Activated B cell treated with CpG ODN at 0.5 μM for 24 hours (primary cell): ENCODE data around the gene DNAJB11. TPM values are rescaled to one million over a fixed set of nuclear protein-coding genes. Genes with fewer than 3 reads are reported as not detected.
"Not testable (repeated sequence)": the region's sequence is repeated elsewhere in the genome, so short reads cannot be mapped to it uniquely, and the experiment has no call there.

Experiments
- ATAC-seq: fragments of 200-7000 bp; cut with Tn5 transposase; one replicate; pipeline ENCODE4 v1.10.0; 2021; ENCODE audit warnings: low read depth, mild to moderate bottlenecking, moderate library complexity
- CTCF ChIA-PET: fragments of 350-600 bp; sonication (Branson Sonifier 250); formaldehyde crosslinking; loops from one replicate; lab custom pipeline; 2021; ENCODE audit warnings: antibody characterized with exemption; lab: Charles Lee
- POLR2A ChIA-PET: fragments of 350-600 bp; sonication (Branson Sonifier 250); formaldehyde crosslinking; loops from one replicate; lab custom pipeline; 2021; ENCODE audit warnings: antibody characterized with exemption; lab: Charles Lee
- DNase-seq: peaks from one replicate; pipeline ENCODE4 v3.0.0; 2022
- H3K27ac Mint-ChIP-seq: one replicate; pipeline ENCODE4 v1.8.0; 2020; ENCODE audit warnings: mixed read lengths
- H3K27me3 Mint-ChIP-seq: one replicate; pipeline ENCODE4 v1.8.0; 2021; ENCODE audit warnings: mixed read lengths
- H3K36me3 Mint-ChIP-seq: one replicate; pipeline ENCODE4 v1.8.0; 2021; ENCODE audit warnings: low read depth, mixed read lengths
- H3K4me1 Mint-ChIP-seq: one replicate; pipeline ENCODE4 v1.8.0; 2021; ENCODE audit warnings: mixed read lengths
- H3K4me3 Mint-ChIP-seq: one replicate; pipeline ENCODE4 v1.8.0; 2020; ENCODE audit warnings: mild to moderate bottlenecking, mixed read lengths
- H3K9me3 Mint-ChIP-seq: one replicate; pipeline ENCODE4 v1.8.0; 2020; ENCODE audit warnings: mixed read lengths
- intact Hi-C: fragments of 100-400 bp; cut with micrococcal nuclease; formaldehyde crosslinking; loops from one replicate; pipeline ENCODE4 v1.15.1; 2024
- total RNA-seq: library from RNA; stranded (reverse); gene quantifications from 2 replicates; pipeline ENCODE4 v1.2.3, GENCODE V29; 2022
- TF ChIP-seq, protein P1 (sequence below): fragments of 200-600 bp; IDR thresholded peaks from one replicate; pipeline ENCODE4 v1.8.0; 2022; ENCODE audit warnings: antibody characterized with exemption, mild to moderate bottlenecking

Gene DNAJB11
- total RNA-seq, 1 donor from 2014 or later, result 51.3 TPM

DNA sequence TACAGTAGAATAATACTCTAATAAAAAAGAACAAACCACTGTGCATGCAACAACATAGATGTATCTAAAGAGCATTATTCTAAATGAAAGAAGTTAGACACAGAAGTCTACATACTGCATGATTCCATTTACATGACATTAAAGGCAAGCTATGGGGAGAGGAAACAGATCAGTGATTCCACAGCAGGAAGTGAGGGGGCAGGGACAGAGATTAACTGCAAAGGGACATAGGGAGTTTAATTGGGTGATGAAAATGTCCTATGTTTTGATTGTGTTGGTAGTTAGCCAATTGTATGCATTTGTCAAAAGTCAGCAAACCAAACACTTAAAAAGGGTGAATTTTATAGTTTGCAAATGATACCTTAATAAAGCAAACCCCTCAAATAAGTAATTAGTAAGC is 40.1 kb upstream of the DNAJB11 start:
- CTCF ChIA-PET, result interaction anchor here (1.7 to 2.5 kb wide), 2 partner anchors 270 to 547 kb away, joined by 3 to 9 read pairs; no protein-coding TSS in a partner anchor
- Mint-ChIP-seq H3K27ac (no peak overlapping the region), H3K9me3 (no peaks in the 10 kb centered on the region), H3K4me1 (peaks cover 95% of the 10 kb centered on the region), H3K4me3 (no peak overlapping the region), H3K27me3 (peaks cover 2% of the 10 kb centered on the region), H3K36me3 (no peaks in the 10 kb centered on the region)
- no peak for ATAC-seq
- intact Hi-C loops, result loop anchor here (5.0 to 10.0 kb wide), 5 partner anchors 68 to 604 kb away; partner anchors contain the start of gene RPL39L
- DNase-seq, result no peak
- POLR2A ChIA-PET, result interaction anchor here (0.7 kb wide), 1 partner anchor 19 kb away, joined by 3 read pairs; no protein-coding TSS in a partner anchor
- TF ChIP-seq, protein P1, sequence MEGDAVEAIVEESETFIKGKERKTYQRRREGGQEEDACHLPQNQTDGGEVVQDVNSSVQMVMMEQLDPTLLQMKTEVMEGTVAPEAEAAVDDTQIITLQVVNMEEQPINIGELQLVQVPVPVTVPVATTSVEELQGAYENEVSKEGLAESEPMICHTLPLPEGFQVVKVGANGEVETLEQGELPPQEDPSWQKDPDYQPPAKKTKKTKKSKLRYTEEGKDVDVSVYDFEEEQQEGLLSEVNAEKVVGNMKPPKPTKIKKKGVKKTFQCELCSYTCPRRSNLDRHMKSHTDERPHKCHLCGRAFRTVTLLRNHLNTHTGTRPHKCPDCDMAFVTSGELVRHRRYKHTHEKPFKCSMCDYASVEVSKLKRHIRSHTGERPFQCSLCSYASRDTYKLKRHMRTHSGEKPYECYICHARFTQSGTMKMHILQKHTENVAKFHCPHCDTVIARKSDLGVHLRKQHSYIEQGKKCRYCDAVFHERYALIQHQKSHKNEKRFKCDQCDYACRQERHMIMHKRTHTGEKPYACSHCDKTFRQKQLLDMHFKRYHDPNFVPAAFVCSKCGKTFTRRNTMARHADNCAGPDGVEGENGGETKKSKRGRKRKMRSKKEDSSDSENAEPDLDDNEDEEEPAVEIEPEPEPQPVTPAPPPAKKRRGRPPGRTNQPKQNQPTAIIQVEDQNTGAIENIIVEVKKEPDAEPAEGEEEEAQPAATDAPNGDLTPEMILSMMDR, result no peak

DNA sequence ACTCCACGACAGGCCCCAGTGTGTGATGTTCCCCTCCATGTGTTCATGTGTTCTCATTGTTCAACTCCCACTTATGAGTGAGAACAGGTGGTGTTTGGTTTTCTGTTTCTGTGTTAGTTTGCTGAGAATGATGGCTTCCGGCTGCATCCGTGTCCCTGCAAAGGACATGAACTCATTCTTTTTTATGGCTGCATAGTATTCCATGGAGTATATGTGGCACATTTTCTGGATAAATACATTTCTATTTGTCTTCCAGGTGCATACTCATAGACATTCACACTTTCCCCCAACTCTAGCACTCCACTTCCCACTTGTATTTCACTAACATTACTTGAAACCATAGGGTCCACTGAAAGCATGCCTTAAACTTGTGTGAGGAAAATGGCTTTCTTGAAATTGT is 38.8 kb upstream of the DNAJB11 start:
- not testable (repeated sequence) for H3K36me3 Mint-ChIP-seq, DNase-seq, H3K9me3 Mint-ChIP-seq, ATAC-seq, H3K27me3 Mint-ChIP-seq, H3K4me3 Mint-ChIP-seq
- peak overlapping the region; percentile 97 for H3K27ac Mint-ChIP-seq
- ChIA-PET POLR2A (interaction anchor here (0.5 to 5.5 kb wide), 5 partner anchors 13 to 170 kb away, joined by 3 to 50 read pairs (median 12); partner anchors contain the start of genes DGKG, DNAJB11 and TBCCD1), CTCF (interaction anchor here (1.2 to 12.3 kb wide), 2 partner anchors 9 to 274 kb away, joined by 3 to 346 read pairs; no protein-coding TSS in a partner anchor)
- intact Hi-C loops, result loop anchor here (1.0 to 10.0 kb wide), 6 partner anchors 12 to 603 kb away; partner anchors contain the start of gene RPL39L
- peaks cover 91% of the 10 kb centered on the region for H3K4me1 Mint-ChIP-seq

DNA sequence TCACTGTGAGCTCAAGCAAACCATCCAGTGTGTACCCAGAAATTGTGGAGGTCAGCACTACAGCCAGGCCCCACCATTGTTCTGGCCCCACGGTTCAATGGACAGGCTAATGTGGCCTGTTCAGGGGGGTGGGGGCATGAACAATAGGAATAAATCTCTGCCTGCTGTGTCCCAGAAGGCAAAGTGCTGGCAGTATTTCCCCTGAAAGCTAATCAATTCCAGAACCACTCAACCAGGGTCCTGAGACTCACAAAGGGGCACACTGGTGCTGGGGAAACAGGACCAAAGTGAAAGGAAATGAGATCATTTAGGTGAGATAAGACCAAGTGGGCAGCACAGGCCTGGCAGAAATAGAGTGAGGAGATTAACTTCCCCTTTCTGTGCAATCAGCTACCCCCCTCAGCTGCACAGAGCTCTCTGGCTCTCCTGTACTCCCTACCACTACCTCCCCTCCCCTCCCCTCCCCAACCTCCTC is 37.9 kb upstream of the DNAJB11 start:
- CTCF ChIA-PET, result interaction anchor here (1.2 to 12.3 kb wide), 2 partner anchors 8 to 275 kb away, joined by 3 to 346 read pairs; no protein-coding TSS in a partner anchor
- peaks cover 2% of the 10 kb centered on the region for H3K27me3 Mint-ChIP-seq
- ATAC-seq (peak; percentile 69), DNase-seq (peak; percentile 30)
- no peaks in the 10 kb centered on the region for H3K36me3 Mint-ChIP-seq
- TF ChIP-seq, protein P1, result no peak
- no peaks in the 10 kb centered on the region for H3K9me3 Mint-ChIP-seq
- peak overlapping the region; percentile 54 for H3K4me3 Mint-ChIP-seq
- POLR2A ChIA-PET, result interaction anchor here (0.6 to 5.5 kb wide), 9 partner anchors 9 to 595 kb away, joined by 3 to 50 read pairs (median 5); partner anchors contain the start of genes DGKG, DNAJB11, TBCCD1 and TRA2B
- peak overlapping the region; percentile 97 for H3K27ac Mint-ChIP-seq
- intact Hi-C loops, result loop anchor here (1.0 to 10.0 kb wide), 6 partner anchors 13 to 602 kb away; partner anchors contain the start of gene RPL39L
- peaks cover 91% of the 10 kb centered on the region for H3K4me1 Mint-ChIP-seq

DNA sequence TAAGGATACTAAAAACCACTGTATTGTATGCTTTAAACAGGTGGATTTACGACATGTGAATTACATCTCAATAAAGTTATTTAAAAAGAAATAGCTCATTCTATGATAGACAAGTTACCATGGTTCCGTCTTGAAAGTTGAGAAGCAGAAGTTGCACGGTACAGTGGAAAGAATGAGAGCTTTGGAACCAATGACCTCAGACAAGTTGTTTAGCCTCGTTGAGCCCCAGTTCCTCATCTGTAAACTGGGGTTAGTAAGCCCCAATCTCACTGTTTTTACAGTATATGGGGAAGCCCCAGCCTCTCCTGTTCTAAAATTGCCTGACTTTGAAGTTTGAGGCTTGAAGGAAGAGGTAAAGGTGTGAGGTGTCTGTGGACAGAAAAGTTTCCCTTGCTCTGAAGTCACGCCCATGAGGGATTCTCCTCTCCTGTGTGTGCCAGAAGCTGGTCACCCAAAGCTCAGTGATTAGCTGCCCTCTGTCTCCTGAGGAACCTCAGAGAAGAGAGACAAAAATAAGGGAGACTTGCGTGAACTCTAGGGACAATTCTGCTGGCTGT is 36.3 kb upstream of the DNAJB11 start:
- Mint-ChIP-seq H3K4me3 (peak overlapping the region; percentile 77), H3K36me3 (no peaks in the 10 kb centered on the region), H3K9me3 (no peaks in the 10 kb centered on the region), H3K4me1 (peaks cover 83% of the 10 kb centered on the region), H3K27ac (peak overlapping the region; percentile 97), H3K27me3 (no peaks in the 10 kb centered on the region)
- ChIA-PET POLR2A (interaction anchor here (0.7 to 5.5 kb wide), 12 partner anchors 8 to 597 kb away, joined by 3 to 50 read pairs (median 12); partner anchors contain the start of genes DGKG, DNAJB11, EIF4A2 and TRA2B), CTCF (interaction anchor here (0.9 to 12.3 kb wide), 13 partner anchors 9 to 551 kb away, joined by 3 to 346 read pairs (median 4); partner anchors contain the start of genes CRYGS, DGKG and ETV5)
- intact Hi-C loops, result loop anchor here (1.0 to 10.0 kb wide), 12 partner anchors 8 to 601 kb away; partner anchors contain the start of genes DGKG, DNAJB11, ETV5 and RPL39L
- ATAC-seq (peak; percentile 82), DNase-seq (no peak)
- TF ChIP-seq, protein P1, result no peak

DNA sequence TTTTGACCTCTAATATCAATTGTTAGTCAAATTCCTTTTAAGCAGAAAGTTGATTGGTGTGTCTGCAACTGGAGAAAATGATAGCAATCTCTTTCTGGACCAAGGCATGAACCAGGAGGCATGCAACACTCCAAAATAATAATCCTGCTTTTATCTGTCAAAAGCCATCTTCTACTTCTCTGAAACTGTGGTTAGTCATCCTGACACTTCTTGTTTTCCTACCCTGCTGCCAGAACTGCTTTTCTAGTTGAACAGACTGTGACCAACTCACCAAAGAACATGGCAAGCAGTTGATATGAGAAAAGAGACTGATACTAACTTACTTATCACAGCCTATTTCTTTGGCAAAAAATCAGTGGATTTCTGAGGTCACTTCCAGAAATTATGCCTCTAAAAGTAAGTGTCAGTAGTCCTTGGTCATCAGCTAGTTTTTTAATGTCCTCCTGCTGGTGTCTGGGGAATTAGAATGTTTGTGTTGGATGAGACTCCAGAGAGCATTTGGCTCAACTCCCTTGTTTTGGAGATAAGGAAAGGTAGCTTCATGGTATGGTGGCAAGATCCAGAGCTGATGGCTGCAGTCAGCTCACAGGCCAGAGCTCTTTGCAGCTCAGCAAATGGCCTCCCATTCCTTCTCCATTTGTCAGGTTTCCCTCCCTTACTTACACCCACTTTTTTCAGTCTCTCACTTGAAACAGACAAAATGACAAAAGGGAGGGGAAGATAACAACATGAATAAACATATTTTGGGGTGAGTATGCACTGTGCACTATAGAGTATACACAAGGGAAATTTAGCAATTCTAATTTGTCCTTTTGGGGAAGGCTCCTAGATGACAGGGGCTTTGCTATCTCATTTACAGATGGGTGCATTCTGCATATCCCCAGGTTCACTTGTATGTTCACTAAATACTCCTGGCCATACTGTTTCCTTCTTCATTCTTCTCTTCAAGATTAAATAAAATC is 33.4 kb upstream of the DNAJB11 start:
- intact Hi-C loops, result loop anchor here (10.0 kb wide), 2 partner anchors 488 to 598 kb away; partner anchors contain the start of gene RPL39L
- H3K36me3 Mint-ChIP-seq, result no peaks in the 10 kb centered on the region
- DNase-seq, result no peak
- TF ChIP-seq, protein P1, result no peak
- no peak overlapping the region for H3K4me3 Mint-ChIP-seq
- H3K27me3 Mint-ChIP-seq, result no peaks in the 10 kb centered on the region
- H3K4me1 Mint-ChIP-seq, result peaks cover 65% of the 10 kb centered on the region
- CTCF ChIA-PET, result interaction anchor here (1.0 to 12.3 kb wide), 2 partner anchors 280 to 554 kb away, joined by 4 to 346 read pairs; no protein-coding TSS in a partner anchor
- no peak for ATAC-seq
- no peaks in the 10 kb centered on the region for H3K9me3 Mint-ChIP-seq
- no peak overlapping the region for H3K27ac Mint-ChIP-seq
- POLR2A ChIA-PET, result interaction anchor here (1.0 to 5.5 kb wide), 3 partner anchors 18 to 600 kb away, joined by 6 to 50 read pairs (median 13); partner anchors contain the start of genes EIF4A2 and TRA2B
